HAP-1 (cell line): ENCODE data around the gene TSPOAP1.

Experiments used
- DNase-seq, 2 experiments: peaks; one replicate each; pipeline ENCODE4 v3.0.0-alpha.2; 2016 to 2020; ENCODE audit warnings: low spot score in 2 of 2
- H3K27me3 ChIP-seq: fragments of 250-450 bp; sonication (Bioruptor Pico); 2 replicates; pipeline ENCODE4 v1.5.1; 2020; ENCODE audit warnings: low read depth, mild to moderate bottlenecking, moderate library complexity
- H3K36me3 ChIP-seq: fragments of 250-450 bp; sonication (Bioruptor Pico); replicated peaks from 2 replicates; pipeline ENCODE4 v1.5.1; 2020; ENCODE audit warnings: mild to moderate bottlenecking
- H3K4me1 ChIP-seq: fragments of 250-450 bp; sonication (Bioruptor Pico); 2 replicates; pipeline ENCODE4 v1.5.1; 2020; ENCODE audit warnings: mild to moderate bottlenecking
- H3K4me3 ChIP-seq: fragments of 250-450 bp; sonication (Bioruptor Pico); 2 replicates; pipeline ENCODE4 v1.5.1; 2020; ENCODE audit warnings: mild to moderate bottlenecking, moderate library complexity
- H3K9me3 ChIP-seq: fragments of 250-450 bp; sonication (Bioruptor Pico); 2 replicates; pipeline ENCODE4 v1.5.1; 2020; ENCODE audit warnings: mild to moderate bottlenecking, moderate library complexity
- in situ Hi-C: fragments of 300-500 bp; cut with MboI; formaldehyde crosslinking; loops from 3 replicates; pipeline ENCODE4 v1.14.3; 2020; ENCODE audit warnings: low sequenced_read_pairs, inconsistent platforms, mixed read lengths

Gene TSPOAP1

GRCh38 chr17:58339755-58340404 is 11.3 kb upstream of the TSPOAP1 start:
- H3K4me3 ChIP-seq = no peak overlapping the region
- peaks cover 5% of the 10 kb centered on the region for H3K36me3 ChIP-seq
- no peak for DNase-seq
- H3K27me3 ChIP-seq = peaks cover 4% of the 10 kb centered on the region; the same call in 1 of the 2 replicates
- H3K9me3 ChIP-seq = no peaks in the 10 kb centered on the region
- H3K4me1 ChIP-seq = no peaks in the 10 kb centered on the region
- in situ Hi-C loops = no loop called here

DNA sequence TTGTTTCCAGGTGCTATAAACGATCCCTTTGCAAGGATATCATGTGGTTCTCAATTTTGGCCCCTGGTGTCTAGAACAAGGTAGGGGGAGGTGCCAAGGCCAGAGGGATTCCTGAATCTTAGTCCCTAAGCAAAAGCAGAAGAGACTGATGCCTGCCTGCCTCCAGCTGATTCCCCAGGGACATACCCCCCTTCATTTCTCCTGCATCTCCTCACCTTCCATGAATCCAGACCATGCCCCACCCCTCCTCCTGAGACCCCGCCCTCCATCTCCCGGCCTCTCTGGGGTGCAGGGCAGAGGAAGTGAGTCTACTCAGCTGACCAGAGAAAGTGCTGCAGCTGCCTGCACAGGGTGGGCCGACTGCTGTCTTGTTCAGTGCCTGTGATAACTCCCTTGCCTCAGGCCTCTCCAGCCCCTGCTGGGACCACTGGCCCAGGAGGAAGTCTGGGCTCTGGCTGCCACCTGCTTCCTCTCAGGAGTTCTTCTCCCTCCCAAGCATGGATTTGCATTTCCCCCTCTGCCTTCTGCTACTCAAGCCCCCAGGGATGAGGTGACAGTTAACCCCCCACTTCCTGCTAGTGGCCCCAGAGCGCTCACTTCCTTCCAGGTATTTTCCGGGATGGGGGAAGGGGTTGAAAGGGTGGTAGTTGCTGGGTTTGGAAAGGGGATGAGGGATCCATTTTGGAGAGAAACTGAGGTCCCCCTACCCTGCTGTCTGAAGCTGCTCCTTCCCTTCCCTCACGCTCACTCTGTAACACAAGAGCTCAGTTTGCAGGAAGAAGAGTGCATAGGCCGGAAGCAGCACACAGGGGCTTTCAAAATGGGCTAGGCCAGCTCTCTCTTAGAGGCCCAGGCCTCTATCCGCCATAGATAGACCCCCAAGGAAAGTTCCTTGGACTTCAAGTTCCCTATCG is 10.5 kb upstream of the TSPOAP1 start:
- Histone ChIP-seq H3K4me3 (no peak overlapping the region), H3K36me3 (no peaks in the 10 kb centered on the region), H3K9me3 (no peaks in the 10 kb centered on the region), H3K27me3 (peaks cover 4% of the 10 kb centered on the region; the same call in 1 of the 2 replicates), H3K4me1 (no peaks in the 10 kb centered on the region)
- in situ Hi-C loops = no loop called here
- DNase-seq = peak in 1 of 2 experiments; percentile 20

DNA sequence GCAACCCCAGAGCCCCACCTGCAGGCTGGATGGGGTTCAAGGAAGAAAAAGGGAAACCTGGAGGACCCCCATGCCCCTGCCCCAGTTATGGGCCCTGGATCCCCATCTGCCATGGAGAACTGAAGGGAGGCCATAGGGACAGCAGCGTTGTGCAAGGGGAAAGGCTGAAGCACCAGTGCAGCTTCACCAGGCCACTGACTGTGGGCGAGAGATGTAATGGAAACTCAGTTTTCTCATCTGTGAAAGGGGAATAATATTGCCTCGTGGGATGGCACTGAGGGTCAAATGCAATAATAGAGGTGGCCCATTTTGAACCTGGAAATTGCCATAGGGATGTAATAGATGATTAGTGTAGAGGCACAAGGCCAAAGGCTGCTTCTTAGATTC is 9.9 kb upstream of the TSPOAP1 start:
- Histone ChIP-seq H3K4me3 (no peak overlapping the region), H3K36me3 (no peaks in the 10 kb centered on the region), H3K9me3 (no peaks in the 10 kb centered on the region), H3K27me3 (peaks cover 4% of the 10 kb centered on the region; the same call in 1 of the 2 replicates), H3K4me1 (no peaks in the 10 kb centered on the region)
- DNase-seq = no peak
- in situ Hi-C loops = no loop called here

- Histone ChIP-seq H3K27me3 (peaks cover 4% of the 10 kb centered on the region; the same call in 1 of the 2 replicates), H3K4me3 (no peak overlapping the region), H3K9me3 (no peaks in the 10 kb centered on the region), H3K36me3 (no peaks in the 10 kb centered on the region), H3K4me1 (no peaks in the 10 kb centered on the region)
- no peak for DNase-seq
- in situ Hi-C loops = no loop called here
These were observed 9.2 kb upstream of the TSPOAP1 start for GRCh38 chr17:58337600-58338453.

DNA sequence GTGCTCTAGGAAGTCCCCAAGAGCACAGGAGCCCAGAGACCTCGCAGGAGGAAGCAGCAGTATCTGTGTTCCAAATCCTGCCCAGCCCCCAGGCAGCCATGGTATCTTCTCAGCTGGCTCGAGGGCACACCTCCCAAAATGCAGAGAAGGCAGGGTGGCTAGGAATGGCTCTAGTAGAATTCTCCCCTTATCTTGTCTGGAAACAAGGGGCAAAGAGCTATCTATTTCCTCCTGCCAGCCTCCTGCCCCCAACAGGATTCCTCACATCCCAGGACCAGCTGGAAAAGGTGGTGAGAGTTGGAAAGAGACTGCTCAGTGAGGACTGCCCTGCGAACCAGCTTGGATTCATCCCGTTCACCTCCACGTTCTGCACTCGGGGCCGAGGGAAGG is 8.6 kb upstream of the TSPOAP1 start:
- no peak for DNase-seq
- H3K9me3 ChIP-seq = no peaks in the 10 kb centered on the region
- H3K4me1 ChIP-seq = no peaks in the 10 kb centered on the region
- in situ Hi-C loops = no loop called here
- H3K27me3 ChIP-seq = peaks cover 4% of the 10 kb centered on the region; the same call in 1 of the 2 replicates
- no peaks in the 10 kb centered on the region for H3K36me3 ChIP-seq
- H3K4me3 ChIP-seq = no peak overlapping the region

DNA sequence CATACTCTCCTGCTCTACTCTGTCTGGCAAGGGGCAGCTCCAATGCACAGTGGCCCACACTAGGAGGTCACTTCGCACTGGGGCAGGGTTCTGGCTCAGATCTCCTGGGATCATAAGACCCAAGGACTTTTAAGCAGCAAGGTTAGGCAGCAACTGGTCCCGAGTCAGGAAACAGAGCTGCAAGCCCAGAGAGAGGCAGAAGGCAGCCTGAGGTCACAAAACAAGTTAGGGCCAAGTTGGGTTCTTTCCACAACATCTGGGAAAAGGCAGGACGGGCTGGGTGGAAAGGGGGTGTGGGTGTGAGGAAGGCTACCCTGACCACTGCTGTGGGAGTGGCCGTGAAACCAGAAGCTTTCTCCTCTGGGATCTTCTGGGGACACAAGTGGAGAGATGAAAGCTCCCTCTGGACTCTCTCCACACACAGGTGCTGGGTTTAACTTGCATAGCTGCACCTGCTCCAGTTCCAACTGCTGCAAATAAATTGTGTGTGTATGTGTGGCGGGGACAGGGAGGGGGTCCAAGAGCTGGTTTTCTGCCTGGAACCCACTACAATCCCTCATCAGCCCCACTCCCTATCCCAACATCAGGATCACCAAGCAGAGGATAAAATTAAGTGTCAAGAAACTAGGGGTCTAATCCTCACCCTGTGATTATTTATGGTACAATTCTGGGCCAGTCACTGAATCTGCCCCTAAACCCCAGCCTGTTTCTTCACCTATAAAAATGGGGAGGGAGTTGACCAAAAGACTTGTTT is 8.0 kb upstream of the TSPOAP1 start:
- H3K36me3 ChIP-seq = no peaks in the 10 kb centered on the region
- H3K4me1 ChIP-seq = no peaks in the 10 kb centered on the region
- no peaks in the 10 kb centered on the region for H3K9me3 ChIP-seq
- in situ Hi-C loops = no loop called here
- no peak overlapping the region for H3K4me3 ChIP-seq
- DNase-seq = no peak
- peaks cover 4% of the 10 kb centered on the region; the same call in 1 of the 2 replicates for H3K27me3 ChIP-seq

GRCh38 chr17:58335779-58336455 is 7.3 kb upstream of the TSPOAP1 start:
- no peaks in the 10 kb centered on the region for H3K36me3 ChIP-seq
- no peaks in the 10 kb centered on the region for H3K9me3 ChIP-seq
- peaks cover 4% of the 10 kb centered on the region; the same call in 1 of the 2 replicates for H3K27me3 ChIP-seq
- H3K4me1 ChIP-seq = no peaks in the 10 kb centered on the region
- in situ Hi-C loops = no loop called here
- DNase-seq = no peak
- H3K4me3 ChIP-seq = no peak overlapping the region

DNA sequence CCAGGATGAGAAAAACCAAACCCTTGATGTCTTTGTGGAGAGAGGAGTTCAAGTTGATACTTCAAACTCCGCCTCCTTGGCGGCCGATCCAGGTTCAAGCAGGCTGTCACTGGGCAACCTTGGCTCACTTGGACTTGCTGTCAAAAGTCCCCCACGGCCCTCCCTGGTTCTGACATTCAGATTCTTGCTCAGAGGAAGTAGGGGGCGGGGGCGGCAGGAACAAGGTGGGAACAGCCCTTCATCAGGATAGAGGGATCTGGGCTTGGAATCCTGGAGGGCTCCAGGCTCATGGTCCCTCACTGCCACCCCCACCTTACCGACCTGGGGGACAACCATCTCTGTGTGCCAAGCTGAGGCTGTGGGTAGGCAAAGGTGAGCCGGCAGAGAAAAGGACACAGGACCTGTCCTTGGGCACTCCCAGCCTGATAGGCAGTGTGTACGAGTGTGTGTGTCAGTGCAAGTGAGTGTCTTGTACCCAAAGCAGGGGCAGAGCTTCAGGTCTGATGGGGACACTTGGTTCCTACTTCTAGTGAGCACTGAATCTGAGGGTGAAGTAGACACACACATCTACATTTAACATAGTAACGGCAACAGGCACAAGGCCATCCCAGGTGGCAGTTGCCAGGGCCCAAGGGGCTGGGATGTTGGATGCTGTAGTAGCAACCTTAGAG is 6.6 kb upstream of the TSPOAP1 start:
- peaks cover 4% of the 10 kb centered on the region; the same call in 1 of the 2 replicates for H3K27me3 ChIP-seq
- in situ Hi-C loops = no loop called here

DNA sequence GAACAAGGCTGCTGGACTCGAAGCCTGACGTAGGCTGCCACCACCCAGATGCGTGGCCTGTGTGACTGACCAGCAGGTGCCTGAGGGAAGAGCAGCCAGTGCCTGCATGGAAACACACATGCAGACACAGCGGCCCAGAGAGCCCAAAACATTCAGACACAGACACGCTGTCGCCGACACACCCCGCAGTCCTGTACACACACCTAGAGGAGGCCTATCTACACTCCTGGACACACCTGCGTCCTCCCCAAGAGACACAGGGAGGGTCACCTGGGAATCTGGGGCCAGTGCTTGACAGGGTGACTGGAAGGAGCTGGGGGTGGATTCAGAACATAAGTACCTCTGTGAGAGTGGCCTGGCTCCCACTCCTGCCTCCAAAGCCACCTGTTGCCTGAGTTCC is 6.1 kb upstream of the TSPOAP1 start:
- in situ Hi-C loops = no loop called here
- no peaks in the 10 kb centered on the region for H3K9me3 ChIP-seq
- no peak overlapping the region for H3K4me3 ChIP-seq
- no peaks in the 10 kb centered on the region for H3K36me3 ChIP-seq
- no peaks in the 10 kb centered on the region for H3K4me1 ChIP-seq
- peaks cover 4% of the 10 kb centered on the region; the same call in 1 of the 2 replicates for H3K27me3 ChIP-seq
- DNase-seq = no peak

More for the DNA sequence above, 6.6 kb upstream of the TSPOAP1 start:
- DNase-seq = no peak
- no peak overlapping the region for H3K4me3 ChIP-seq
- H3K9me3 ChIP-seq = no peaks in the 10 kb centered on the region
- no peaks in the 10 kb centered on the region for H3K36me3 ChIP-seq
- H3K4me1 ChIP-seq = no peaks in the 10 kb centered on the region

DNA sequence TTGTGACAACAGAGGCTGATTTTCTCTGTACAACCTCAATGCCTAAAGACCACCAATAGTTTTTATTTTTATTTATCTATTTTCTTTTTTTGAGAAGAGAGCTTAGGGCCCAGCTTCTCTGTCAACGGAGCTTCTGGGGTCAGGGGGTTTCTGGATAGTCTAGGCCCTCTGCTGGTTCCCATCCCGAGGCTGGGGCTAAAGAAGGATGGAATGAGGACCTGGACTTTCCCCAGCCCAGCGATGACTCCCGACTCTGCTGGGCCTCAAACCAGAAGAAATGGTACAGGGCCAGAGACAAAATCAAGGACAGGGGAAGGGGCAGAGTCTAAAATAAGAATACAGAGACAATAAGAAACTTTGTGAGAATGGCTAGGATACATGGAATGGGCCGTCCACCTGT is 5.7 kb upstream of the TSPOAP1 start:
- peaks cover 7% of the 10 kb centered on the region; the same call in 1 of the 2 replicates for H3K27me3 ChIP-seq
- in situ Hi-C loops = no loop called here
- no peaks in the 10 kb centered on the region for H3K4me1 ChIP-seq
- no peak for DNase-seq
- no peak overlapping the region for H3K4me3 ChIP-seq
- H3K36me3 ChIP-seq = no peaks in the 10 kb centered on the region
- H3K9me3 ChIP-seq = no peaks in the 10 kb centered on the region

- Histone ChIP-seq H3K4me1 (no peaks in the 10 kb centered on the region), H3K4me3 (no peak overlapping the region), H3K9me3 (no peaks in the 10 kb centered on the region), H3K36me3 (no peaks in the 10 kb centered on the region), H3K27me3 (peaks cover 11% of the 10 kb centered on the region; the same call in 1 of the 2 replicates)
- DNase-seq = no peak
- in situ Hi-C loops = no loop called here
These were observed 5.2 kb upstream of the TSPOAP1 start for GRCh38 chr17:58333736-58334207.
